T-helper 2 cell treated with Interferon-gamma antibody and Interleukin-4, amounts not matched to agents 5 μg/mL and 100 μg/mL, for 36 hours (primary cell): ENCODE results near the gene LRRC74B.

ENCODE experiments used
- DNase-seq: peaks from one replicate; pipeline ENCODE4 v3.0.0; 2021; ENCODE audit warnings: low spot score
- H3K27ac Mint-ChIP-seq: one replicate; pipeline ENCODE4 v1.8.0; 2021; ENCODE audit warnings: mild to moderate bottlenecking, mixed read lengths
- H3K27me3 Mint-ChIP-seq: one replicate; pipeline ENCODE4 v1.8.0; 2021; ENCODE audit warnings: low read depth, mixed read lengths
- H3K36me3 Mint-ChIP-seq: one replicate; pipeline ENCODE4 v1.8.0; 2021; ENCODE audit warnings: low read depth, mixed read lengths
- H3K4me1 Mint-ChIP-seq: one replicate; pipeline ENCODE4 v1.8.0; 2021; ENCODE audit warnings: low read depth, mixed read lengths
- H3K4me3 Mint-ChIP-seq: one replicate; pipeline ENCODE4 v1.8.0; 2022; ENCODE audit warnings: mild to moderate bottlenecking, moderate library complexity, mixed read lengths
- H3K9me3 Mint-ChIP-seq: one replicate; pipeline ENCODE4 v1.8.0; 2021; ENCODE audit warnings: mixed read lengths

The LRRC74B gene, protein sequence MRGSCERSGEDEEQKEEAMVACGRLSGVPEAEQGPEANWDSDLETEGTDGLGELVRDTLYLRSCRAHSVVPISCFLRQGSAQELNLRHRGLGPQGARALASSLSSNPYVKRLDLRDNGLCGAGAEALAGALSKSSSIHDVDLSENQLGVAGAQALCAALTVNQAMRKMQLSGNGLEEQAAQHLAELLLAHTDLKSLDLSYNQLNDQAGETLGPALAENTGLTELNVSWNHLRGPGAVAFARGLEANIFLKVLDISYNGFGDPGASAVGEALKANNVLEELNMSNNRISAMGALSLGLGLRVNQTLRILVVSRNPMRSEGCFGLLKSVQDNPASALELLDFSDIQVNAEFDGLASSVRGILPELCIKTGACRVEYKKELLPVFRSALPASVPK

DNA sequence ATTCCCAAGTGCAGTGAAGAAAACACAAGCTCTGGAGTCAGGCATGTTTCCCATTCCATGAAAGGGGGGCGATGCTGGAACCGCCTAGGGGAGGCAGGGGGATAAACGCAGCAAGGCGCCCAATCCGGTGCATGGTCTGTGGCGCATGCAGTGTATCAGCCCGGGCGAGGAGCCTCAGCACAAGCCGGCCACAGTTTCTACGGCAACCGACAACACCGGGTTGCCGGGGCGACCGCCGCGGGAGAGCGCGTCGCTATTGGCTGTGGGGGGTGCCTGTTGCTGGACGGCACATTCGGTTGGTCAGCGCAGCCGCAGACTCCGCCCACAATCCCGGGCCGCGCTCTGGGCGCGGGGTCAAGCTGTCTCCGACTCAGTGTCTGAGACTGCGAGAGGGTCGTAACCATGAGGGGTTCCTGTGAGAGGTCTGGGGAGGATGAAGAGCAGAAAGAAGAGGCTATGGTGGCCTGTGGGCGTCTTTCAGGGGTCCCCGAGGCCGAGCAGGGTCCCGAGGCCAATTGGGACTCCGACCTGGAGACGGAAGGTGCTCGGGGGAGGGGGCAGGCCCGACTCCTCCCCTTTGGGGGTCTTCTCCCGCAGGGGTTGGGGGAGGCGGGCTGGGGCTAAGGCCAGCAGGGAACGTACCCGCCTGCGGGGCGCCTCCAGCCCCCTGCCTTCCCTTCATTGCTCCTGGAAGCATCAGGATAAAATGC lies at the start of gene LRRC74B:
LRRC74B (plus strand) TSS at position 362 of the 710 bp plus-strand sequence; CDS start at position 403, 41 bp downstream.
- Mint-ChIP-seq H3K9me3 (no peaks in the 10 kb centered on the region), H3K4me3 (peak within 1 kb of the TSS; percentile 39), H3K36me3 (no peaks in the 10 kb centered on the region), H3K27me3 (peaks cover 23% of the 10 kb centered on the region), H3K4me1 (peaks cover 14% of the 10 kb centered on the region), H3K27ac (peak within 1 kb of the TSS; percentile 60)
- DNase-seq: peak; percentile 66

DNA sequence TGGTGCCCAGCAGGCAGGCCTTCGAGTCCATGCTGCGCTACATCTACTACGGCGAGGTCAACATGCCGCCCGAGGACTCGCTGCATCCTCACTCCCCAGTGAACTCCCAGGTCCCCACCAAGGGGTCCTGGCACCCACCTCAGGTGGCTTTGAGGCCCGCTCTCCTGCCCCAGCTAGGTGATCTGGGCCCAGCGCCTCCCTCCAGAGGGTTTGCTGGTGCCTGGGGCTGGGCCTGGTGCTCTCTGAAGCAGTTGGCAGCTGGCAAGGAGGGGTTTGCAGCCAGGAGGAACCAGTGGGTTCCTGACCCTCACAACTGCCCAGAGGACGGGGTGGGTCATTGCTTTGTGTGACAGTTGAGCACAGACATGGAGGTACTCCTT lies 49.7 kb upstream of the LRRC74B start:
- no peaks in the 10 kb centered on the region for H3K9me3 Mint-ChIP-seq
- DNase-seq: no peak
- H3K27ac Mint-ChIP-seq: no peak overlapping the region
- peaks cover 14% of the 10 kb centered on the region for H3K36me3 Mint-ChIP-seq
- no peaks in the 10 kb centered on the region for H3K4me1 Mint-ChIP-seq
- no peaks in the 10 kb centered on the region for H3K27me3 Mint-ChIP-seq
- H3K4me3 Mint-ChIP-seq: no peak overlapping the region

DNA sequence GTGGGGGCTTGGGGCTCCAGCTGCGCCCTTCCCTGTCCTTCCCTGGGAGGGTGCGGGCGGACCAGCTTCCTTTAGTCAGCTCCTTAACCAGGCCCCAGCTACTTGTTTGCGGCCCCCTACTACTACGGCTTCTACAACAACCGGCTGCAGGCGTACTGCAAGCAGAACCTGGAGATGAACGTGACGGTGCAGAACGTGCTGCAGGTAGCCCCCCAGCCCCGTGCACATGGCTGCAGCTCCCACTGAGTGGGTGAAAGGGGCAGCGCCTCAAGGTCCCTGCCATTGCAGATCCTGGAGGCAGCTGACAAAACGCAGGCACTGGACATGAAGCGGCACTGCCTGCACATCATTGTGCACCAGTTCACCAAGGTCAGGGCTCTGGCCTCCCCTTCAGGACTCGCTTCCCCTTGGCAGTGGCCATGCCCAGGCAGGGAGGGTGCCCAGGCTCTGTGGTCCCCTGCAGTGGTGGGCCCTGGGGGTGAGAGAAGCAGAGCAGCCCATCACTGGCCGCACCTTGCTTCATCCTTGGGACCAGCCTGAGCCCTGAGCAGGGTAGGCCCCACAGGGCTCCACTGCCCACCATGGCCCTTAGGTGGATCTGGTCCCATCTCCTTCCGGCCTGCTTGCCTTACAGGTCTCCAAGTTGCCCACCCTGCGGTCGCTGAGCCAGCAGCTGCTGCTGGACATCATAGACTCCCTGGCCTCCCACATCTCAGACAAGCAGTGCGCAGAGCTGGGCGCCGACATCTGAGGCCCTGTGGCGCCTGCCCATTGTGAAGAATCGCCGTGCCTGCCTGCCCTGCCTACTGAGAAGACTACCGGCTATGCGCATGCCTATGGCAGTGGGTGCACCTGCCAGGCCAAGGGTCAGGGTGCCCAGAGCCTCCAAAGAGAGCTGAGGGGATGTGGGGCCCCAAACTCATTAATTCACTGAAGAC lies 48.9 kb upstream of the LRRC74B start:
- Mint-ChIP-seq H3K9me3 (no peaks in the 10 kb centered on the region), H3K27ac (no peak overlapping the region), H3K27me3 (no peaks in the 10 kb centered on the region), H3K4me3 (no peak overlapping the region), H3K36me3 (peaks cover 16% of the 10 kb centered on the region), H3K4me1 (no peaks in the 10 kb centered on the region)
- no peak for DNase-seq

DNA sequence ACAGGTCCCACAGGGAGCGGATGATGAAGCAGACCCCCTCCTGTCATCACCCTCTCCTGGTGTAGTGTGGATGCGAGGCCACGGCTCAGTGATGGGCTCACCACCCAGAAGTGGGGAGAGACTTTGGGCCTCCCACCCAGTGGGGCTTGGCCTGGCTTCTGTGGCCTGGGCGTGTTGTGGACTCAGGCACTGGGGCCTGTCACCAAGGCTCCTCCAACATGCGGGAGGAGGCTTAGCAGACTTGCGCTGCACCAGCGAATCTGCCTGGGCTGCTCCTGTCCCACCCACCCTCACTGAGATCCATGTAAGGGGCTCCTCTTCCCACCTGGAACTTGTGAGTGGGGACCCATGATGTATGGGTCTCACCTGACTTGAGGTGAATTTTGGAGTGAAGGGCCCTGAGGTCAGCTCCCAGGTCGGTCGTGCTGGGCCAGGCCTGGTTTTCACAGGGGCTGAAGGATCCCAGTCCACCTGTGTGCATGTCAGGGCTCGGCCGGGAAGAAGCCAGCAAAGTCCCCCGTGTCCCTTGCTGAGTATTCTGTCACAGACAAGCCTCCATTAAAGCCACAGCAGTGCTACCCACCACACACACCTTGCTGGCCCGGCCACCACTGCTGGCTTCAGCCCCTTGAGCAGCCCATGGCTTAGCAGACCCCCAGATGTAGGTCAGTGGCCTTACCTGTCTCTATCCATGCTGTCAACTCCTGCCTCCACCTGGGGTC lies 48.0 kb upstream of the LRRC74B start:
- Mint-ChIP-seq H3K27me3 (no peaks in the 10 kb centered on the region), H3K4me1 (no peaks in the 10 kb centered on the region), H3K27ac (peak overlapping the region; percentile 45), H3K36me3 (peaks cover 16% of the 10 kb centered on the region), H3K4me3 (no peak overlapping the region), H3K9me3 (no peaks in the 10 kb centered on the region)
- DNase-seq: no peak

DNA sequence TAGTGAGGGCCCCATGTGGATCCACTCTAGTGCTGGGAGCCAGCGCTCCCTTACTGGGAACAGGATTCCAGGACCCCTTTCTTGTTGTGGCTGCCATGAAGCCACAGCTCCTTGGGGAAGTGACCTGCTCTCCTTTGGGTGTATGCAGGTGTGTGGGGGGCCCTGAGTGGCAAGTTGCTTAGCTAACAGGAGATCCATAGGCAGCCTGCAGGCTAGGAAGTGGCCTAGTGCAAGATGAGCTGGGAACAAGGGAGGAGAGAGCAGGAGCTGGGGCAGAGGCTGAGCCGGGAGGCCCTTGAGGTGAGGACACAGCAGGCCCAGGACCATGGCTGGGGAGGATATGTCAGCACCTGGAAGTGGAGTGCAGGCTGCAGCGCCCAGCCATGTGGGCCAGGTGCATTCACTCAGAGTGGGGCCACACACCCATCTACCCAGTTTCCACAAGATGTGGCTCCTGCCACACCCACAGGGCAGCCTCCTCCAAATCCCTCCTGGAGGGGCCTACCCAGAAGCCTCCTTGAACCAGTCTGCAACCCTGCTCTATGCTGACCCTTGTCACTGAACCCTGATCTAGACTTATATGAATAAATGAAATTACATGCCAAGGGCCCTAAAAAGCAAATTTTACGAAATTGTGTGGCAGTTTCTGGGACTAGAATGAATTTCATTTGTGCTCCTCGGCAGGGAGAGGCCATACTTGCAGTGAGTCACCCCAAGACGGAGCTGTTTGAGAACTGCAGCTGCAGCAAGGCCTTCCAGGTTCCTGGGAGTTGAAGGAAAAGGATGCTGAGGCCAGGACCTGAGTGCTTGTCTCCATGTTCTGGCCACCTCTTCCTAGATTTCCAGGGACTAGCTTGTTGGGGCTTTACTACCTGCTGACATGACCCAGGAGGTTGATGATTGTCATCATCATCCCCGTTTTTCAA lies 47.1 kb upstream of the LRRC74B start:
- H3K9me3 Mint-ChIP-seq: no peaks in the 10 kb centered on the region
- no peak for DNase-seq
- H3K4me1 Mint-ChIP-seq: peaks cover 7% of the 10 kb centered on the region
- H3K4me3 Mint-ChIP-seq: no peak overlapping the region
- H3K27me3 Mint-ChIP-seq: no peaks in the 10 kb centered on the region
- peak overlapping the region; percentile 45 for H3K27ac Mint-ChIP-seq
- H3K36me3 Mint-ChIP-seq: peaks cover 13% of the 10 kb centered on the region

DNA sequence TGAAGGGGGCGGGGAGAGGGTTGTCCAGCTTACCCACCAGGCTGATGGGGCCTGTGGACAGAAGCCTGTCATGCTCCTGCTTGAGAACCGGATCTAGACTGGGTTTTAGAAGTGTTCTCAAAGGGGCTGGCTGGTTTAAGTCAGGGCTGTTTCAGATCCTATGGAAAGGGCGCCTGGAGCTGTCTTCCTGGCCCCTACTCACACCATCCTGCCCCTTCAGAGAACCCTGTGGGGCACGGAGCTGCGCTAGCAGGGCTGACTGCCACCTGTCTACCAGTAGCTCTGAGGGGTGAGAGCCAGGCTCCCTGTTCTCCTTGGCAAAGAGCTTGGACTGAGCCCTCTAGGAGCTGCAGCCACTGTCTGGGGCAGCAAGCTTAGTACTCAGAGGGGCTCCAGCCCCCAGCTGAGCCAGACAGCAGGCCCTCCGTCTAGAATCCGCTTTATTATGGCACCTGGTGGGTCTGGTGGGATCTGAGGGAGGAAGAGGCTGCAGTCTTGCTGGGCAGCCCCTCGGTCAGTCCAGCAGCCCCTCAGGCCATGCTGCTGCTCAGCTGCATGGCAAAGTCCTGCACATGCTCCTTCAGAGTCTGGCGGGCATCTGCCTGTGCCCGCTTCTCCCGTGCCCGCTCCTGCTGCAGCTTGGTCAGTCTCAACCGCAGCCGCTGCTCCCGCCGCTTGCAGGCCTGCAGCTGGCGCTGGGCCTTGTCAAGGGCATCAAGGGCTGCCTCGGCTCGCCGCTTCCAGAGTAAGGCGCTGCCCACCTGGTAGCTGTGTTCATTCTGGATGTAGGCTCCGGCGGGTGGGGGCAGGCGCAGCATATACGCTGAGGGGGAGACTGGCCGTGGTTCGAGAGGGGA lies 46.2 kb upstream of the LRRC74B start:
- no peak for DNase-seq
- Mint-ChIP-seq H3K27ac (peak overlapping the region; percentile 73), H3K4me1 (peaks cover 7% of the 10 kb centered on the region), H3K4me3 (peak overlapping the region; percentile 95), H3K9me3 (no peaks in the 10 kb centered on the region), H3K27me3 (no peaks in the 10 kb centered on the region), H3K36me3 (peaks cover 13% of the 10 kb centered on the region)

DNA sequence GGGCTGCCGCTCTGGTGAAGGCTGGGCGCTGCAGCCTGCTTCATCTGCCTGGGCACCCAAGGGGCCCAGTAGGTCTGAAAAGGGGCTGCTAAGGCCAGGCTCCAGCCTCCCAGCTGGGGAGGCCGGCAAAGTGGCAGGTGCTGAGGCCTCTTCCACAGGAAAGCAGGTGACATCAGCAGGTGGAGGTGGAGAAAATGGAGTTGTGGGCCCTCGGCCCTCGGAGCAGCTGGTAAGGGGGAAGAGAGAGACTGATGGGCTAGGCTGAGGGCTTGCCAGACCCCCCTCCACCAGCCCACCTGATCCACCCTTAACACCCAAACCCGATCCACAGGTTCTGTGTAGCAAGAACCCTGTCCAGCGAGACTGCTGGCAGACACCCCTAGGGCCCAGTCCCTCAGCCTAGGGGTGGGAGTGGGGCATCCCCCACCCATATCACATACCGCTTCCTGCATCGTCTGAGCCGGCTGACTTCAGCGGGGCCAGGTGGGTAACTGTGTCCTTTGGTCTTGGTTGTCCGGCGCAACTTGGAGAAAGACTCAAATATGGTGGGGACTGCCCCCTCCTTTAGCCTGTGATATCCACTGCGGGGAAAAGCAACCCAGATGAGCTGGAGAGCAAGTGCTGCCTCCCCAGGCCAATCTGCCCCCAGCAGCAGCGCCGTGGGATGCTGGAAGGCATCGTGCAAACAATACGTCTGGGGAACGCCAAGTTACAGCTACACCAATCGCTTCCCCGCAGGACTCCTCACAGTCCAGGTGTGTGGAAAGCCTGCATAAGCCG lies 45.3 kb upstream of the LRRC74B start:
- DNase-seq: no peak
- Mint-ChIP-seq H3K4me1 (peaks cover 7% of the 10 kb centered on the region), H3K27me3 (no peaks in the 10 kb centered on the region), H3K4me3 (peak overlapping the region; percentile 95), H3K27ac (peak overlapping the region; percentile 99), H3K36me3 (peaks cover 13% of the 10 kb centered on the region), H3K9me3 (no peaks in the 10 kb centered on the region)

DNA sequence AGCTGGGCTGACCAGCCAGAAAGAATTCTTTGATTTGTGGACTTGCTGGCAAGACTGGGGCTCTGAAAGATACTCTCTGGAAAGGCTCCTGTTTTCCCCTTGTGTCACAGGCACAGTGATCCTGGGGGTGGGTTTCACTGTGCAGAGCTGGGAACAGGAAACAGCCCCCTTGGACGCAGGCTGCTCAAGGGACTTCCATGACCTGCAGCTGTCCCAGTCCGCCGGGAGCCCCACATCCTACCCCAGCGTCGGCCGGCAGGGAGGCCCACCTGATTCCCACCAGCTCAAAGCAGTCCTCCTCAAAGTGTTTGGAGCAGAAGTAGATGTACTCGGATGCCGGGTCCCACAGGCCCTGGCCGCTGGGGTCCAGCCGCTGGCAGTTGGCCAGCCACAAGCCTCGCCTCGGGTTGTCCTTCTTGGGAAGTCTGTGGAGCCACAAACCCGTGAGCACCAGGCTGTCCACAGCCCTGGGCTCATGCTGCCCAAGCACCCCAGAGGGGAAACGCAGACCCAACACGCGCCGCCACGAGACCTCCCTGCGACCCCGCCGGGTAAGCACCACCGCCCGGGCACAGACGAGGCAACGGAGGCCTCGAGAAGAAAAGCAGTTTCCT lies 44.7 kb upstream of the LRRC74B start:
- Mint-ChIP-seq H3K36me3 (peaks cover 12% of the 10 kb centered on the region), H3K9me3 (no peaks in the 10 kb centered on the region), H3K4me3 (peak overlapping the region; percentile 95), H3K4me1 (peaks cover 7% of the 10 kb centered on the region), H3K27me3 (no peaks in the 10 kb centered on the region), H3K27ac (peak overlapping the region; percentile 99)
- DNase-seq: no peak

DNA sequence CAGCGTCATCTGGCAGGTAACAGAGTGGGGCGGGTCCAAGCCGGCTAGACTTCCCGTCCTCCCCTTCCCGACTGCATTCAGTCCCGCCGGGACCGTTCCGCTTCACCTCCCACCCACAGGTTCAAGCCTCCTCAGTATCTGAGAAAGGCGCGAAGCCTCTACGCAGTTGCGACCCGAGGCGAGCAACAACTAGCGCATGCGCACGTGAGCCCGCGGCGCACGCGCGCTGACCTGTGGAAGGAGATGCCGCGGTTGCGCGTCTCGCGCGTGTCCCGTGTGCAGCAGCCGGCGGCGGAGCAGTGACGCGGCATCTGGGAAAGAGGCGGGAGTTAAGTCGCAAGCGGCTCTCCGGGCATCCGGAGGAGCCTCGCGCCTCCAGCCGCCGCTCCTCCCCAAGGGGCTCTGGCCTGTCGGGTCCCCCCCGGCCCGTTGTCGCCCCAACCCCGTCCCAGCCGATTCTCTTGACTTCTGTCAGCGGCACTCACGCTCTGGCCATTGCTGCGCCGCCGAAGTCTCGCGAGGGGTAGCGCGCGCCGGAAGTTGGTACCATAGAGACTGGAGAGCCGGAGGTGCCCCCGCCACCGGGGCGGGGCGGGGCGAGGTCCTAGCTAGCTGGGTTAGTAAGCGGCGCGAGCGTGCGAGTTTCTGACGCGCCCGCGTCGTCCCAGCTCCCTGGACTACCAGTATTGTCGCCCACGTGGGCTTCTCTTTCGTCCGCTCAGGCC lies 44.0 kb upstream of the LRRC74B start, which contains the start of gene THAP7:
THAP7 (minus strand) TSS at position 518 of the 725 bp plus-strand sequence; CDS start at position 311, 207 bp downstream.
- H3K36me3 Mint-ChIP-seq: peaks cover 10% of the 10 kb centered on the region

DNA sequence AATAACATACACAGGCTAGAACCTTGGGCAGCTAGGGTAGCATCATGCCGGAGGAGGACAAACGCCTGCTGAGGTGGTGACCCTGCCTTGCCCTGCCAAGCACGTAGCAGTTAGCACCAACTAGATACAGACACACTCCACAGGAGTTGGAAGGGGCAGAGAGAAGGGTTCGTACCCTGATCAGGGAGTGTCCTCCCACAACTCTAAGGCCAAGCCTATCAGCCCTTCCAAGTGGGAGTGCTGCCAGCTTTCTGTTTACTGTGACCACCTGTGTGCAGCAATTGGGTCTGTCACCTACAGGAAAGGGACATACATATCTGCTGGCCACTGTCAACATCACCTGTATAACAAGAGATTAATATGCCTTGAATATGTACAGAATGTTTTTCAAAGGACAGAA lies 42.0 kb upstream of the LRRC74B start:
- no peaks in the 10 kb centered on the region for H3K9me3 Mint-ChIP-seq
- H3K27ac Mint-ChIP-seq: no peak overlapping the region
- peak overlapping the region; percentile 95 for H3K4me3 Mint-ChIP-seq

More for the DNA sequence above, 44.0 kb upstream of the LRRC74B start, which contains the start of gene THAP7:
- peaks cover 7% of the 10 kb centered on the region for H3K4me1 Mint-ChIP-seq
- no peaks in the 10 kb centered on the region for H3K9me3 Mint-ChIP-seq
- peak within 1 kb of the TSS; percentile 95 for H3K4me3 Mint-ChIP-seq
- H3K27me3 Mint-ChIP-seq: no peaks in the 10 kb centered on the region
- DNase-seq: peak; percentile 97
- peak within 1 kb of the TSS; percentile 99 for H3K27ac Mint-ChIP-seq

More for the DNA sequence above, 42.0 kb upstream of the LRRC74B start:
- H3K36me3 Mint-ChIP-seq: peaks cover 4% of the 10 kb centered on the region
- no peak for DNase-seq
- peaks cover 7% of the 10 kb centered on the region for H3K4me1 Mint-ChIP-seq
- H3K27me3 Mint-ChIP-seq: no peaks in the 10 kb centered on the region
